Thoracic aorta (tissue), 2 donors: ENCODE results near the gene MBTPS1. TPM values are rescaled to one million over a fixed set of nuclear protein-coding genes. Genes with fewer than 3 reads are reported as not detected.

Experiments used
- ATAC-seq: fragments of 150-250 bp; one replicate; pipeline ENCODE4 v1.8.0; 2017; ENCODE audit warnings: low read depth; ENCODE audit not compliant: insufficient number of reproducible peaks, low FRiP score
- DNase-seq: peaks from one replicate; pipeline ENCODE4 v3.0.0-alpha.2; 2020; ENCODE audit warnings: low spot score
- H3K27ac ChIP-seq, 2 donors: fragments of 200-600 bp; sonication (generic); 1 replicate in 1 of 2; 2 replicates in 1 of 2; pipeline ENCODE4 v1.5.1; 2016; ENCODE audit warnings: mild to moderate bottlenecking in 2 of 2, moderate library complexity in 2 of 2
- H3K27me3 ChIP-seq: fragments of 200-600 bp; sonication (generic); replicated peaks from 2 replicates; pipeline ENCODE4 v1.6.0; 2016; ENCODE audit warnings: mild to moderate bottlenecking; ENCODE audit not compliant: insufficient read depth
- H3K36me3 ChIP-seq: fragments of 200-600 bp; sonication (generic); one replicate; pipeline ENCODE4 v1.5.1; 2016
- H3K4me1 ChIP-seq, 2 donors: fragments of 200-600 bp; sonication (generic); 1 replicate in 1 of 2; 2 replicates in 1 of 2; pipeline versions ENCODE4 v1.5.1 to v1.6.0; 2016; ENCODE audit warnings: low read depth in 2 of 2, mild to moderate bottlenecking in 1 of 2; ENCODE audit not compliant: control insufficient read depth in 1 of 2
- H3K4me3 ChIP-seq: fragments of 200-600 bp; sonication (generic); 2 replicates; pipeline ENCODE4 v1.5.1; 2016; ENCODE audit warnings: mild to moderate bottlenecking
- H3K9me3 ChIP-seq: fragments of 200-600 bp; sonication (generic); 2 replicates; pipeline ENCODE4 v1.5.1; 2016
- CTCF ChIP-seq: fragments of 200-600 bp; sonication (generic); IDR thresholded peaks from one replicate; pipeline ENCODE4 v1.5.1; 2019; ENCODE audit warnings: antibody characterized with exemption
- total RNA-seq, 2 donors: library from RNA; depleted of rRNA; stranded (reverse); fragments of >200 nt; gene quantifications; one replicate each; pipeline versions ENCODE4 v1.1.0 to v1.2.3, GENCODE V29; 2016

MBTPS1 gene
- total RNA-seq, 2 donors from 2014 or later: 91.9 to 98.2 TPM

GRCh38 chr16:84038469-84038868 lies 78.3 kb downstream of the MBTPS1 start:
- no peak overlapping the region for H3K4me3 ChIP-seq
- ATAC-seq: no peak
- peaks cover 10% of the 10 kb centered on the region for H3K9me3 ChIP-seq
- TF ChIP-seq CTCF: no peak
- no peak overlapping the region for H3K27ac ChIP-seq
- no peak for DNase-seq
- no peaks in the 10 kb centered on the region for H3K27me3 ChIP-seq
- no peaks in the 10 kb centered on the region for H3K4me1 ChIP-seq
- no peaks in the 10 kb centered on the region for H3K36me3 ChIP-seq

GRCh38 chr16:84036982-84037425 lies 79.7 kb downstream of the MBTPS1 start:
- Histone ChIP-seq H3K27ac (no peak overlapping the region), H3K4me1 (no peaks in the 10 kb centered on the region), H3K27me3 (no peaks in the 10 kb centered on the region), H3K9me3 (peaks cover 10% of the 10 kb centered on the region), H3K36me3 (no peaks in the 10 kb centered on the region), H3K4me3 (no peak overlapping the region)
- no peak for ATAC-seq
- TF ChIP-seq CTCF: no peak
- DNase-seq: no peak

GRCh38 chr16:84036131-84036530 lies 80.6 kb downstream of the MBTPS1 start:
- no peak for TF ChIP-seq CTCF
- DNase-seq (no peak), ATAC-seq (no peak)
- Histone ChIP-seq H3K9me3 (peaks cover 10% of the 10 kb centered on the region), H3K27ac (no peak overlapping the region), H3K36me3 (no peaks in the 10 kb centered on the region), H3K27me3 (no peaks in the 10 kb centered on the region), H3K4me1 (no peaks in the 10 kb centered on the region), H3K4me3 (no peak overlapping the region)

GRCh38 chr16:84034516-84034915 lies 82.2 kb downstream of the MBTPS1 start:
- no peaks in the 10 kb centered on the region for H3K36me3 ChIP-seq
- ATAC-seq: no peak
- H3K4me1 ChIP-seq: no peaks in the 10 kb centered on the region
- no peaks in the 10 kb centered on the region for H3K27me3 ChIP-seq
- no peak overlapping the region for H3K27ac ChIP-seq
- H3K9me3 ChIP-seq: peaks cover 10% of the 10 kb centered on the region
- DNase-seq: no peak
- H3K4me3 ChIP-seq: no peak overlapping the region
- TF ChIP-seq CTCF: no peak

GRCh38 chr16:84033251-84034195 lies 83.2 kb downstream of the MBTPS1 start:
- Histone ChIP-seq H3K27ac (no peak overlapping the region), H3K4me3 (no peak overlapping the region), H3K27me3 (no peaks in the 10 kb centered on the region), H3K4me1 (no peaks in the 10 kb centered on the region), H3K9me3 (peaks cover 10% of the 10 kb centered on the region), H3K36me3 (no peaks in the 10 kb centered on the region)
- no peak for ATAC-seq
- DNase-seq: no peak
- no peak for TF ChIP-seq CTCF
